ENCODE data around the gene HSPA2.

The HSPA2 gene

GRCh38 chr14:64540208-64541202 is at the start of gene HSPA2:
Gene HSPA2, plus strand, starts transcription at chr14:64540741. Its CDS starts 109 bp downstream, at chr14:64540850.
- Histone ChIP-seq H3K27ac (peak within 1 kb of the TSS; percentile 61), H3K4me3 (ENCODE audit: low read depth, low read length) (peak within 1 kb of the TSS; percentile 60), H3K27me3 (replicated peaks) (peaks cover 4% of the 10 kb centered on the region), H3K36me3 (replicated peaks) (no peaks in the 10 kb centered on the region)
- TF ChIP-seq CTCF (IDR thresholded peaks at IDR 0.05; ENCODE audit: low read depth, low read length, missing control alignments) = peak; percentile 88
- DNase-seq = peak; percentile 99
- in situ Hi-C loops (cut with HindIII; ENCODE audit: low pct_ligation_motif_present, low sequenced_read_pairs) = no loop called here

- Histone ChIP-seq H3K27me3 (replicated peaks) (no peaks in the 10 kb centered on the region), H3K4me3 (ENCODE audit: low read depth, low read length) (no peak overlapping the region), H3K36me3 (replicated peaks) (peaks cover 7% of the 10 kb centered on the region), H3K27ac (no peak overlapping the region)
- in situ Hi-C loops (cut with HindIII; ENCODE audit: low pct_ligation_motif_present, low sequenced_read_pairs) = no loop called here
- no peak for DNase-seq
- no peak for TF ChIP-seq CTCF (IDR thresholded peaks at IDR 0.05; ENCODE audit: low read depth, low read length, missing control alignments)
These were observed 48.9 kb upstream of the HSPA2 start for GRCh38 chr14:64491637-64492036.

GRCh38 chr14:64493455-64493854 is 47.1 kb upstream of the HSPA2 start:
- H3K4me3 ChIP-seq (ENCODE audit: low read depth, low read length) = no peak overlapping the region
- H3K27me3 ChIP-seq (replicated peaks) = no peaks in the 10 kb centered on the region
- peaks cover 6% of the 10 kb centered on the region for H3K36me3 ChIP-seq (replicated peaks)
- DNase-seq = no peak
- H3K27ac ChIP-seq = no peak overlapping the region
- in situ Hi-C loops (cut with HindIII; ENCODE audit: low pct_ligation_motif_present, low sequenced_read_pairs) = no loop called here
- no peak for TF ChIP-seq CTCF (IDR thresholded peaks at IDR 0.05; ENCODE audit: low read depth, low read length, missing control alignments)

- no peaks in the 10 kb centered on the region for H3K36me3 ChIP-seq (replicated peaks)
- TF ChIP-seq CTCF (IDR thresholded peaks at IDR 0.05; ENCODE audit: low read depth, low read length, missing control alignments) = no peak
- no peak for DNase-seq
- H3K4me3 ChIP-seq (ENCODE audit: low read depth, low read length) = no peak overlapping the region
- no peaks in the 10 kb centered on the region for H3K27me3 ChIP-seq (replicated peaks)
- in situ Hi-C loops (cut with HindIII; ENCODE audit: low pct_ligation_motif_present, low sequenced_read_pairs) = no loop called here
- no peak overlapping the region for H3K27ac ChIP-seq
These were observed 45.3 kb upstream of the HSPA2 start for GRCh38 chr14:64495252-64495651.

GRCh38 chr14:64496764-64497163 is 43.8 kb upstream of the HSPA2 start:
- Histone ChIP-seq H3K27ac (no peak overlapping the region), H3K4me3 (ENCODE audit: low read depth, low read length) (no peak overlapping the region), H3K36me3 (replicated peaks) (no peaks in the 10 kb centered on the region), H3K27me3 (replicated peaks) (no peaks in the 10 kb centered on the region)
- TF ChIP-seq CTCF (IDR thresholded peaks at IDR 0.05; ENCODE audit: low read depth, low read length, missing control alignments) = no peak
- DNase-seq = no peak
- in situ Hi-C loops (cut with HindIII; ENCODE audit: low pct_ligation_motif_present, low sequenced_read_pairs) = no loop called here
